ENCODE data around the gene NIPAL3.

Gene NIPAL3

GRCh38 chr1:24391882-24392603 lies 23.6 kb upstream of the NIPAL3 start:
- peak; percentile 22 for DNase-seq

DNA sequence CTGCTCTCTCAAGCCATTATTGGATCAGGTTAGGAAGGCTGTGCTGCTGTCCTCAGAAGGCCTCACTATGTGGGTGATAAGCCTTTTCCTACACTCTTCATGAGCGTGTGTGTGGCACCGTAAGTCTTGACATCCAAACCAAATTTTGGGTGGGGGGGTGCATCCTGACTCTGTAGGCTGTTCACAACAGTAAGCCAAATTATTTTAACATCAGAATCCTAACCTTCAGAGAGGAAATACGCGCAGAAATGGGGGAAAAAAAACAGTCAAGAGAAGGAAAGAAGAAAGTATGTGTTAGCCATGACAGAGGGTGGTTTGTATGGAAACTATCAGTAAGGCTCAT lies 23.0 kb upstream of the NIPAL3 start:
- DNase-seq = no peak

- DNase-seq = no peak
Observed at GRCh38 chr1:24392982-24393650, 22.5 kb upstream of the NIPAL3 start.

- DNase-seq = no peak
Observed at GRCh38 chr1:24393892-24394291, 21.7 kb upstream of the NIPAL3 start.

GRCh38 chr1:24400065-24400464 lies 15.5 kb upstream of the NIPAL3 start:
- DNase-seq = no peak

DNA sequence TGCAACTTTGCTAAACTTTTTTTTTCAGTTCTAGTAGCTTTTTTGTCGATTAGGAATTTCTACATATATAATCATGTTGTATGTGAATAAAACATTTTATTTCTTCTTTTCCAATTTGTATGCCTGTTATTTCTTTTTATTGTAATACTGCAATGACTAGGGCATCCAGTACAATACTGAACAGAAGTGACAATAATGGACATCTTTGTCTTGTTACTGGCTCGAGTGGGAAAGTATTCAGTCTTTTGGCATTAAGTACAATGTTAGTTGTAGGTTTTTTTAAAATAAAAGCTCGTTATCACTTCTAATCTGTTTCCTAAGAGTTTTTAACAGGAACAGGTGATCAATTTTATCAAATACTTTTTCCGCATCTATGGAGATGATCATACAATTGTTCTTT lies 11.8 kb upstream of the NIPAL3 start:
- no peak for DNase-seq

DNA sequence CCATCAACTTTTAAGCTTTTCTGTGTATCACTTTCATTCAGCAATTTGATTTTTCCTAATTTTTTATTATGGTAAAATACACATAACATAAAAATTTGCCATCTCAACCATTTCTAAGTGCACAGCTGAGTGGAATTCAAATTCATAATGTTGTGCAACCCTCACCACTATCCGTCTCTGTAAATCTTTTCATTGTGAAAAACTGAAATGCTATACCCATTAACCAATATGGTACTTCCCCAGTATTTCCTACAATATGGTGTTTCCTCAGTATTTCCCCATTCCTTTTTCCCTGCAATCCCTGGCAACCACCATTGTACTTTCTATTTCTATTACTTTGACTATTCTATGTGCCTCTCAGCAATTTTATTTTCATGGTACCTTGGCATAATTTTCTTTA lies 8.8 kb upstream of the NIPAL3 start:
- no peak for DNase-seq

DNA sequence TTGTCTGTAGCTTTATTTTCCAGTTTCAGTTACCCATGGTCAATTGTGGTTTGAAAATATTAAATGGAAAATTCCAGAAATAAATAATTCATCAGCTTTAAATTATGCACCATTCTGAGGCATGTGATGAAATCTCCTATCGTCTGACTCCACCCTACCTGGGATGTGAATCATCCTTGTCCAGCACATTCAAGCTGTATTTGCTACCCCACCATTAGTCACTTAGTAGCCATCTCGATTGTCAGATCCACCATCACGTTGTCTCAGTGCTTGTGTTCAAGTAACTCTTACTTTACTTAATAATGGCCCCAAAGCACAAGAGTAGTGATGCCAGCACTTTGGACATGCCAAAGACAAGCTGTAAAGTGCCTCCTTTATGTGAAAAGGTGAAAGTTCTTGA lies 6.1 kb upstream of the NIPAL3 start:
- no peak for DNase-seq

DNA sequence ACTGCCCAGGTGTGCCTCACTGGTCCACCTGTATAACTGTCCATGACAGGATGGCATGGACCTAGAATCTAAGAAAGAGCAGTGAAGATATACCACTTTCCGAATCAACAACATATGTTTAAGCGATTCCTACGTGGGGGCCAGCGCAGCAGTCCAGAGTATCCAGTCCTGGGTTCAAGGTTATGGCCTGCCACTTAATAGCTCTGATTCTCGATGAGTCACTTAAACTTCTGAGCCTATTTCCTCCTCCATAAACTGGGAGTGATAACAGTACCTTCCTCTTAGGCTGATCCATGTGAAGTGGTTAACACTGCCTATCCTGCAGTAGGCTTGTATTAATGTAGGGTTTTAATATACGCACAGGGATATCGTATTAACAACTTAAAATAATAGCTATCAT lies 4.9 kb upstream of the NIPAL3 start:
- no peak for DNase-seq

DNA sequence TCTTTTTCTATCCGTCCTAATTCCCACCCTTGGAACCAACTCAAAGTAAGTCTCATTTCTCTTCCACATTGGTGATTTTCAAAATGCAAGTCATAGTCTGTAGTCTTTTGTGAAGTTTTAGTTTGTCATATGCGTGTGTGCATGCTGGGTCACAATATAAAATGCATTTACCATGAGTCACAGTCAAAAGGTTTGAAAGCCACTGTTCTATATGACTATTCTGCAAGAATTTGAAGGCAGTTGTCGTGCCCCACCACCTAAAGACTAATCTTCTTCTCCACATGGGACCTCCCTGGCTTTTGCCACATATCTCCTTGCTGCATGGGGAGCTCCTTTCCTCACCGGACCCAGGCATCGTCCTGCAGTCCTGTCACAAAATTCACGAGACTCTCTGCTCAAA lies 3.6 kb upstream of the NIPAL3 start:
- no peak for DNase-seq

- DNase-seq = no peak
Observed at GRCh38 chr1:24412408-24412807, 3.2 kb upstream of the NIPAL3 start.

DNA sequence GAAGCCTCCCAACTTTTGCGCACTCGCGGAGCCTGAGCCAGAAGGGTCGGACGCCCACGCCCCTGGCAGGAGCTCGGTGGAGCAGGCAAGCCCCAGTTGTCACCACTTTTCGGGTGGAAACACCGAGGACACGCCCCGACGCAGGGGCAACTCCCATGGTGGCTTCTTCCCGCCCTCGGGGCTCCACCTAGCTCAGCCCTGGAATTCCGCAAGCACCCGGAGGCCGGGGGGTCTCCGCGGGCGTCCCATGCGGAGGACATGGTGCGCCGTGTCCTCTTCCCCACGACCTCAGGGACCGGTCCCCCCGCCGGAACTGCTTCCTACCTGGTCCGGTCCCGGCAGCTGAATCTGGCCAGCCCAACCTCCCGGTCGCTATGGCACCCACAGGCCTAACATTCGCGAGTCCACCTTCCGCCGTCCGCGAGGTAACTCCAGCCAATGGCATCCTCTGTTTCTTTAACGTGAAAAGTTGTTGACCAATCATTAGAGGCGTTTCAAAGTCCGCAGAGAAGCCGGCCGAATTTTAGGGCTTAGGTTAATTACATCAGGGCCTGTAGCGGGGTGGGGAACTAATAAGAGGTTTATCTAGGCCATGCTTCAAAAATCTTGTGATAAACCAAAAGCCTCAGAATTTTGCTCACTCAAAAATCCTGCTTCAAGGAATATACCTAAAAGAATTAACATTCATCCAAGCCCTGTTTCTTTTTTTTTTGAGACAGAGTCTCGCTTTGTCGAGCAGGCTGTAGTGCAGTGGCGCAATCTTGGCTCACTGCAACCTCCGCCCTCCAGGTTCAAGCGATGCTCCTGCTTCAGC lies 2.0 kb upstream of the NIPAL3 start, which contains the start of gene STPG1:
STPG1 (minus strand) TSS at position 433 of the 814 bp plus-strand sequence. CDS start 12,394 bp downstream, outside the sequence.
- DNase-seq = peak; percentile 62

- no peak for DNase-seq
Observed at GRCh38 chr1:24414775-24415333, 748 bp upstream of the NIPAL3 start.

DNA sequence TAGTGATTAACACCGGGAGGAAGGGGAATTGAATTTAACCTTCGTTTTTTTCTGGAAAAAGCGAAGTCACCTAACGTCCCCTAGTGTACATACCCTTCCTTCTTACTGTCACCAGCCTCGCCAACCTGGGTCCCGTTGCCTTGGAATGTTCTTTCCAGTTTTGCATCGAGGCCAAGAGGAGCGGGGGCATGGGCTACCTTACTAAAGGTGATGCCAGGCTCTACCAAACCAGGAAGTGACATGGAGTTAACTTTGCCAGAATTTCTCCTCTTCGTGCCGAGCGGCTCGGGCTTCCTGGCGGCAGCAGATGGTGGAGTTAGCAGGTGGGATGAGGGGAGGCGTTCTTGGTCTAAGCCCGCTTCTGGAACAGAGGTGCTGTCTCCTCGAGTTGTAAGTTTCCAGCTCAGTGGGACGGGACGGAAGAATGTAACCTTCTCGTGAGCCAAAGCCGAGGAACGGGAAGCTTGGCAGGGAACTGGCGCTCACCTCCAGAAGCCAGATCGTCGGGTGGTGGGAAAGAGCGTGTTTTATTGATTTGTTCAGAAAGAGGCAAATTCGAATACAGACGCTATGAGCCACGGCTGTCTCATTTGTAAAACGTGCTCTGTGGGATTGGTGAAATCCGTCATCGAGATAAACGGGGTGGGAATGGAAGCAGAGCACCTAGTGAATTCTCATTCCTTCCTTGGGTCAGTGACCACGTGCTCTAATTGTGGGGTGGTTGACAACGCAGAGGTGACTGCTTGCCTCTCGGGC lies 486 bp downstream of the NIPAL3 start:
- DNase-seq = no peak

- DNase-seq = no peak
Observed at GRCh38 chr1:24416666-24417391, 1.2 kb downstream of the NIPAL3 start.

DNA sequence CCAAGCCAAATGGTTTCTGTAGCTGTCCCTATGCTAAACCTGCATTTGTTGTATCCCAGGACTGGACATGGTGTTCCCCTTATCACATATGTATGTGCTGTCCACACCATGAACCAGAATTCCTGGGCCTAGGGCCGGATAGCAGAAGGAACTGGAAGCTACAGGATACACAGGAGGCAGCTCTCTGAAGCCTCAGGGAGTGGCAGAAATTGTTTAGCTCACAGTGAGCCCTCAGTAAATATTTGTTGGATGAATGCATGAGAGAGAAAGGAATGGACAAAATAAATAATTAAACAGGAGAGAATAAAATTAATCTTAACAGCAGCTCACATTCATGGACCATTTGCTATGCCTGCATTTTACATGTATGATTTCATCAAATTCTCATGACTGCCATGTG lies 2.1 kb downstream of the NIPAL3 start:
- no peak for DNase-seq

DNA sequence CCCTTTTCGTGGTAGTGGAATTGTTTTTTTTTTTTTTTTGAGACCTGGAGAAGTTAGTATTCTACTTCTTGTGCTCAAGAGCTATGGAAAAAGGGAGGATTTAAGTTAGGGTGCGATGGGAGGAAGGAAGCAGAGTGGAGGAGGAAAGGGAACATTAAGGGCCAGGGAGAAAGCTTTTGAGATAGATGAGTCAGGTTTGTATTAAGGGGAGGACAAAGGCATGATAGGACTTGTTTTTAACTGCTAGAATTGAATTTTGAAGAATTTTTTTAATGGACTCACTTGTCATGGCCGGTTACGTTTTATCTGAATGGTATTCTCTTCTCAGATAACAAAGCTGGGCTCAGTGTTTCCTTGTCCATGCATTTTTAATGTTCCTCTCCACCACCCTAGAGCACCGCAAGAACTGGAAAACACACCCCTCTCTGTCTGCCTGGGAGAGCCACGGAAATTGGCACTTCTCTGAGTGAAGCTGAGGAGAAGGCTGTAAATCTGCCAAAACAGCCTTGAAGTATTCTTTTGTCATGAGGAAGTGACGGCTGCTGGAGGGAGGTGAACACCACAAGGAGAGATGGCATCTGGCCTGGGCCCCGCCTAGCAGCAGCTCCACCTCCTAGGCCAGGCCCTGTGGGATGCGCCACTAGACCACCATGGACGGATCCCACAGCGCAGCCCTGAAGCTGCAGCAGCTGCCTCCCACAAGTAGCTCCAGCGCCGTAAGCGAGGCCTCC lies 3.5 kb downstream of the NIPAL3 start:
- DNase-seq = no peak

DNA sequence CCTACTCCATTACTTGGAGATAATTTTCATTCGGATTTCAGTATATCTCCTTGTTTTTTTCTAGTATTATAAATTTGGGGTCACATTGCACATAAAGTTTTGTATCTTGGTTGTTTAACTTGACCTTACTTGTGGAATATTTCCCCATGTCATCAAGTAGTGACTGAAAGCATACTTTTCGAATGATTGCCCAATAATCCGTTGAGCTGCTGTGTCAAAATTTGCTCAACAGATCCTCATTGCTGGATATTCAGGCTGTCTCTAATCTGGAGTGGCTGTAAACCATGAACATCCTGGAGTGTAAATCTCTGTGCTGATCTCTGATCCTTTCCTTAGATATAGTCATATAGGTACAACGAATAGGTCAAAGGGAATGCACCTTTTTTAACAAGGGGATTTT lies 4.9 kb downstream of the NIPAL3 start:
- no peak for DNase-seq

GRCh38 chr1:24421502-24421901 lies 5.9 kb downstream of the NIPAL3 start:
- DNase-seq = no peak

DNA sequence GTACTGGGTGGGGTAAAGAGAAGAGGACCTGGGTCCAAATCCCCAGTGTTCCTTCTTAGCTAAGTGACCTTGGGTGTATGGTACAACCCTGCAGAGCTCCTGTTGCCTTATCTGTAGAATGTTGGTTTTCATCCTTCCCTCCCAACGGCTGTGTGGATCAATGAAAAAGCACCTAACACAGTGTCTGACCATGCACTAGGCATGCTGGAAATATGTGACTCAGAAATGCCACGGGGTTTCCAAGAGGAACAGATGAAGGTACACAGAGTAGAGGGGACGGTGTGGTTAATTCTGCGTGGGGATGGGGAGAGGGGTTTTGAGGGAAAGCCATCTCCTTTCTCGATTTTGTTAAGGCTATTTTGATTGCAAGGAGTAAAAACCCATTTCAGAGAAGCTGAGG lies 8.6 kb downstream of the NIPAL3 start:
- DNase-seq = no peak

GRCh38 chr1:24424990-24425389 lies 9.4 kb downstream of the NIPAL3 start:
- DNase-seq = no peak
